Psoas muscle (tissue), 8 donors: ENCODE data around the gene ZC3H4. TPM values are rescaled to one million over a fixed set of nuclear protein-coding genes. Genes with fewer than 3 reads are reported as not detected.
"Not testable (repeated sequence)": the region's sequence is repeated elsewhere in the genome, so short reads cannot be mapped to it uniquely, and the experiment has no call there.

ENCODE experiments used
- ATAC-seq, 4 donors: fragments of 200-7000 bp; cut with Tn5 transposase; one replicate each; pipeline ENCODE4 v1.9.1; 2020; ENCODE audit warnings: moderate library complexity in 3 of 4, mild to moderate bottlenecking in 2 of 4
- DNase-seq, 2 donors: peaks; one replicate each; pipeline ENCODE4 v3.0.0-alpha.2; 2020
- H3K27ac ChIP-seq: fragments of 200-600 bp; one replicate; pipeline ENCODE4 v1.8.0; 2022
- H3K27me3 ChIP-seq, 3 donors: fragments of 200-600 bp in 1 of 3; one replicate each; pipeline versions ENCODE4 v1.6.1 to v1.8.0; 2013 to 2022; ENCODE audit warnings: low read length in 2 of 3, mild to moderate bottlenecking in 2 of 3, moderate library complexity in 1 of 3; ENCODE audit not compliant: insufficient read depth in 3 of 3
- H3K36me3 ChIP-seq, 2 donors: fragments of 200-600 bp in 1 of 2; one replicate each; pipeline versions ENCODE4 v1.6.1 to v1.8.0; 2013 to 2022; ENCODE audit warnings: low read depth in 1 of 2, mild to moderate bottlenecking in 1 of 2, moderate library complexity in 1 of 2; ENCODE audit not compliant: insufficient read depth in 1 of 2
- H3K4me1 ChIP-seq: fragments of 200-600 bp; one replicate; pipeline ENCODE4 v1.8.0; 2022
- H3K4me3 ChIP-seq: fragments of 200-600 bp; one replicate; pipeline ENCODE4 v1.8.0; 2022; ENCODE audit warnings: mild to moderate bottlenecking
- H3K9me3 ChIP-seq: fragments of 200-600 bp; one replicate; pipeline ENCODE4 v1.8.0; 2022
- WGBS, 3 donors: extraction: QIAGEN DNeasy Blood & Tissue Kit; methylation state at CpG; one replicate each; pipeline versions ENCODE4 v1.1.6 to v1.1.7; 2013; 5-methylcytosine and 5-hydroxymethylcytosine counted together
- intact Hi-C, 2 donors: fragments of 100-400 bp; cut with DNase I; formaldehyde crosslinking; loops; one replicate each; pipeline versions ENCODE4 v1.11.0 to v1.14.2; 2022
- polyA plus RNA-seq, 3 donors: library from polyadenylated mRNA; stranded (reverse); fragments of 200-250 nt; gene quantifications; one replicate each; pipeline ENCODE4 v1.2.3, GENCODE V29; 2013
- total RNA-seq, 4 donors: library from RNA; stranded (reverse); fragmentation: NEBNext Ultra II Directional in 2 of 4; extraction: Animal tissue kit (Norgen Biotek cat#: 25700) in 2 of 4; gene quantifications; one replicate each; pipeline versions ENCODE4 v1.2.1 to v1.2.4, GENCODE V29; 2021 to 2023
- TF ChIP-seq, protein P1 (sequence below): fragments of 200-600 bp; IDR thresholded peaks from one replicate; pipeline ENCODE4 v1.8.0; 2022; ENCODE audit warnings: antibody characterized with exemption
- donor health status: healthy with polysubstance abuse.
- donor health status: DM: no; HTN: no; CAD: no; lungs with moderate emphysema.
- donor health status: Bipolar disorder and iron deficiency.
- donor health status: healthy.
- donor health status: DM: yes; HTN: yes; CAD: no.
- donor health status: DM: no; HTN: no; CAD: no.
- donor health status: DM: no; HTN: no; CAD: no.
- donor health status: DM: yes; HTN: yes; CAD: no.

Gene ZC3H4
- total and polyA plus RNA-seq, 7 donors: 4.4 to 35.8 (median 24.3) TPM

DNA sequence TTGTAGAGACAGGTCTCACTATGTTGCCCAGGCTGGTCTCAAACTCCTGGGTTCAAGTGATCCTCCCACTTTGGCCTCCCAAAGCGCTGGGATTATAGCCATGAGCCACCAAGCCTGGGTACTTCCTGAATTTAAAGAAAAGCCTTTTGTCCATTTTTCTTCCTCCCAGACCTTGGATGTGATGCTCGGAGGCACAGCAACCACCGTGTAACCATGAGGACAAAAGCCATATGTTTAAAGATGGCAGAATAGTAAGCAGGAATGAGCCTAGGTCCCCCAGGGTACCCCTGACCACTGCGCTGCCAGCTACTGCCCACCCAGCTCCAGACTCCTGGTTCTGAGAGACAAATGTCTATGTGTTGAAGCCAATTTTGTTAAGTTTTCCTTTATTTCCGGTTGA, 31.1 kb downstream of the ZC3H4 start:
- H3K4me1 ChIP-seq: peaks cover 8% of the 10 kb centered on the region
- H3K4me3 ChIP-seq: no peak overlapping the region
- intact Hi-C loops: no loop called here

DNA sequence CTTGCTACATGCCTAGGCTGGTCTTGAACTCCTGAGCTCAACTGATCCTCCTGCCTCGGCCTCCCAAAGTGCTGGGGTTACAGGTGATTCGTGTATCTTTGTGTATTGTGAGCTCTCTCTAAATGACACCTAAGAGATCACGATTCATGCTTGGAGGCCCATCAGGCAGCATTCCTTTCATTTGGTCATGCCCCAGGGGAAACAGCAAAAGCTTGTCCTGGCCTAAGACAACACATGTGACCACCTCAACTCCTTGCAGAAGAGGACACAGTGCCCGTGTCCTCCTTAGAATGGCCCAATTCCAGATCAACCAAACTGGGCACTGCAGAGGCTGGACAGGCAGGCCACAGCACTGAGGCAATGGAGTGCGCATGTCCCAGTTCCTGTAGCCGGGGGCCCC, 32.5 kb downstream of the ZC3H4 start:
- intact Hi-C loops: no loop called here
- 62 to 84% (median 65%) methylated on average over 6 of the region's 6 CpGs for WGBS, 3 donors
- Histone ChIP-seq H3K27me3 (no peaks in the 10 kb centered on the region), H3K4me1 (peaks cover 8% of the 10 kb centered on the region), H3K36me3 (peaks cover 7 to 96% of the 10 kb centered on the region in 2 donors), H3K27ac (no peak overlapping the region), H3K9me3 (no peaks in the 10 kb centered on the region), H3K4me3 (no peak overlapping the region)
- DNase-seq (no peak), ATAC-seq (no peak)
- TF ChIP-seq, protein P1, sequence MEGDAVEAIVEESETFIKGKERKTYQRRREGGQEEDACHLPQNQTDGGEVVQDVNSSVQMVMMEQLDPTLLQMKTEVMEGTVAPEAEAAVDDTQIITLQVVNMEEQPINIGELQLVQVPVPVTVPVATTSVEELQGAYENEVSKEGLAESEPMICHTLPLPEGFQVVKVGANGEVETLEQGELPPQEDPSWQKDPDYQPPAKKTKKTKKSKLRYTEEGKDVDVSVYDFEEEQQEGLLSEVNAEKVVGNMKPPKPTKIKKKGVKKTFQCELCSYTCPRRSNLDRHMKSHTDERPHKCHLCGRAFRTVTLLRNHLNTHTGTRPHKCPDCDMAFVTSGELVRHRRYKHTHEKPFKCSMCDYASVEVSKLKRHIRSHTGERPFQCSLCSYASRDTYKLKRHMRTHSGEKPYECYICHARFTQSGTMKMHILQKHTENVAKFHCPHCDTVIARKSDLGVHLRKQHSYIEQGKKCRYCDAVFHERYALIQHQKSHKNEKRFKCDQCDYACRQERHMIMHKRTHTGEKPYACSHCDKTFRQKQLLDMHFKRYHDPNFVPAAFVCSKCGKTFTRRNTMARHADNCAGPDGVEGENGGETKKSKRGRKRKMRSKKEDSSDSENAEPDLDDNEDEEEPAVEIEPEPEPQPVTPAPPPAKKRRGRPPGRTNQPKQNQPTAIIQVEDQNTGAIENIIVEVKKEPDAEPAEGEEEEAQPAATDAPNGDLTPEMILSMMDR: no peak

More for the DNA sequence above, 31.1 kb downstream of the ZC3H4 start:
- Histone ChIP-seq H3K27me3 (no peaks in the 10 kb centered on the region), H3K9me3 (no peaks in the 10 kb centered on the region), H3K27ac (no peak overlapping the region), H3K36me3 (peaks cover 7 to 96% of the 10 kb centered on the region in 2 donors)
- TF ChIP-seq, protein P1: no peak
- DNase-seq (no peak), ATAC-seq (no peak)
- 93 to 97% (median 94%) methylated on average over 5 of the region's 5 CpGs for WGBS, 3 donors

DNA sequence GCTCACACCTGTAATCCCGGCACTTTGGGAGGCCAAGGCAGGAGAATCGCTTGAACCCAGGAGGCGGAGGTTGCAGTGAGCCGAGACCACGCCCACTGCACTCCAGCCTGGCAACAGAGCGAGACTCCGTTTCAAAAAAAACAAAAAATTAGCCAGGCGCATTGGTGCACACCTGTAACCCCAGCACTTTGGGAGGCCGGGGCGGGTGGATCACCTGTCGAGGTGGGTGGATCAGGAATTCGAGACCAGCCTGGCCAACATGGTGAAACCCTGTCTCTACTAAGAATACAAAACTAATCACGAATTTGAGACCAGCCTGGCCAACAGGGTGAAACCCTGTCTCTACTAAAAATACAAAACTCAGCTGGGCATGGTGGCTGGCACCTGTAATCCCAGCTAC, 35.2 kb downstream of the ZC3H4 start:
- H3K36me3 ChIP-seq: peaks cover 0 to 95% of the 10 kb centered on the region in 2 donors
- WGBS, 3 donors: 90 to 98% (median 90%) methylated on average over 13 of the region's 13 CpGs
- H3K9me3 ChIP-seq, H3K4me1 ChIP-seq, DNase-seq, ATAC-seq, H3K27me3 ChIP-seq, H3K4me3 ChIP-seq, intact Hi-C loops, H3K27ac ChIP-seq: not testable (repeated sequence)

- Histone ChIP-seq H3K4me3 (no peak overlapping the region), H3K27ac (no peak overlapping the region), H3K27me3 (no peaks in the 10 kb centered on the region), H3K9me3 (no peaks in the 10 kb centered on the region), H3K36me3 (peaks cover 0 to 95% of the 10 kb centered on the region in 2 donors), H3K4me1 (peaks cover 8% of the 10 kb centered on the region)
- intact Hi-C loops: no loop called here
- DNase-seq: no peak
- TF ChIP-seq, protein P1: no peak
- 71 to 78% (median 74%) methylated on average over 13 of the region's 13 CpGs for WGBS, 3 donors
- no peak for ATAC-seq
Measured at GRCh38 chr19:47075941-47076340, 37.6 kb downstream of the ZC3H4 start.

- no peak for DNase-seq
- H3K4me3 ChIP-seq: no peak overlapping the region
- H3K27ac ChIP-seq: no peak overlapping the region
- peaks cover 8% of the 10 kb centered on the region for H3K4me1 ChIP-seq
- no peak for ATAC-seq
- no peaks in the 10 kb centered on the region for H3K27me3 ChIP-seq
- no peaks in the 10 kb centered on the region for H3K9me3 ChIP-seq
- 78 to 85% (median 82%) methylated on average over 15 of the region's 15 CpGs for WGBS, 3 donors
- TF ChIP-seq, protein P1: no peak
- intact Hi-C loops: no loop called here
- peaks cover 0 to 95% of the 10 kb centered on the region in 2 donors for H3K36me3 ChIP-seq
Measured at GRCh38 chr19:47075179-47075810, 38.3 kb downstream of the ZC3H4 start.
